ENCODE measurements around the gene CKS2.

Gene CKS2

GRCh38 chr9:89358985-89359384 is 48.0 kb downstream of the CKS2 start:
- H3K79me2 ChIP-seq, result no peaks in the 10 kb centered on the region
- no peak overlapping the region for H3K27ac ChIP-seq
- H3K36me3 ChIP-seq (ENCODE audit: control insufficient read depth, insufficient read depth, low read length), result no peaks in the 10 kb centered on the region
- no peaks in the 10 kb centered on the region for H3K27me3 ChIP-seq (ENCODE audit: control insufficient read depth, insufficient read depth, low read length)
- TF ChIP-seq, protein P1, sequence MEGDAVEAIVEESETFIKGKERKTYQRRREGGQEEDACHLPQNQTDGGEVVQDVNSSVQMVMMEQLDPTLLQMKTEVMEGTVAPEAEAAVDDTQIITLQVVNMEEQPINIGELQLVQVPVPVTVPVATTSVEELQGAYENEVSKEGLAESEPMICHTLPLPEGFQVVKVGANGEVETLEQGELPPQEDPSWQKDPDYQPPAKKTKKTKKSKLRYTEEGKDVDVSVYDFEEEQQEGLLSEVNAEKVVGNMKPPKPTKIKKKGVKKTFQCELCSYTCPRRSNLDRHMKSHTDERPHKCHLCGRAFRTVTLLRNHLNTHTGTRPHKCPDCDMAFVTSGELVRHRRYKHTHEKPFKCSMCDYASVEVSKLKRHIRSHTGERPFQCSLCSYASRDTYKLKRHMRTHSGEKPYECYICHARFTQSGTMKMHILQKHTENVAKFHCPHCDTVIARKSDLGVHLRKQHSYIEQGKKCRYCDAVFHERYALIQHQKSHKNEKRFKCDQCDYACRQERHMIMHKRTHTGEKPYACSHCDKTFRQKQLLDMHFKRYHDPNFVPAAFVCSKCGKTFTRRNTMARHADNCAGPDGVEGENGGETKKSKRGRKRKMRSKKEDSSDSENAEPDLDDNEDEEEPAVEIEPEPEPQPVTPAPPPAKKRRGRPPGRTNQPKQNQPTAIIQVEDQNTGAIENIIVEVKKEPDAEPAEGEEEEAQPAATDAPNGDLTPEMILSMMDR (IDR thresholded peaks at IDR 0.05), result no peak
- no peak overlapping the region for H3K4me3 ChIP-seq (ENCODE audit: low read depth, low read length)
- H2AFZ ChIP-seq, result no peak overlapping the region
- H3K4me1 ChIP-seq, result no peaks in the 10 kb centered on the region
- H3K4me2 ChIP-seq (ENCODE audit: low read length), result no peak overlapping the region
- no peaks in the 10 kb centered on the region for H3K9me3 ChIP-seq (ENCODE audit: control insufficient read depth, low read length)
- H3K9ac ChIP-seq, result no peak overlapping the region

GRCh38 chr9:89359751-89360261 is 48.8 kb downstream of the CKS2 start:
- Histone ChIP-seq H3K79me2 (no peaks in the 10 kb centered on the region), H3K36me3 (ENCODE audit: control insufficient read depth, insufficient read depth, low read length) (no peaks in the 10 kb centered on the region), H3K27ac (no peak overlapping the region), H3K9me3 (ENCODE audit: control insufficient read depth, low read length) (no peaks in the 10 kb centered on the region), H3K4me3 (ENCODE audit: low read depth, low read length) (no peak overlapping the region), H3K4me1 (no peaks in the 10 kb centered on the region), H3K27me3 (ENCODE audit: control insufficient read depth, insufficient read depth, low read length) (no peaks in the 10 kb centered on the region), H3K9ac (no peak overlapping the region), H2AFZ (no peak overlapping the region), H3K4me2 (ENCODE audit: low read length) (no peak overlapping the region)
- TF ChIP-seq, protein P1 (IDR thresholded peaks at IDR 0.05), result no peak

DNA sequence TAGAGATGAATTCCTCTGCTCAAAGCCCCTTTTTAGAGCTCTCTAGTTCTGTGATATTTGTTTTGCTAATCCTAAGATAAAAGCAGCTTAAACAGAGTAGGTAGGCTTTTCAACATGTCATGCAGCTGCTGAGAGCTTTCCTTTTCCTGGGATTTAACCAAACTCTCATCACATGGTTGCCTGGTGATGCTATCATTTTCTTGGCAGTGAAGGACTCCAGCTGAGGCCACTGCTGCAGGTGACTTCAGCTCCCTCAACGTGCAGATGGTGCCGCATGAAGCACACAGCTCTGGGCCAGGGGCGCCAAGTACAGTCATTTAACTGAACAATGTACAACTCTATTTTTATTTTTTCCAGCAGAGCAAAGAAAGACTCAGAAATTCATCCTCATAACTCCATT is 49.5 kb downstream of the CKS2 start:
- TF ChIP-seq, protein P1 (IDR thresholded peaks at IDR 0.05), result no peak
- Histone ChIP-seq H3K9ac (no peak overlapping the region), H3K27ac (no peak overlapping the region), H2AFZ (no peak overlapping the region), H3K4me1 (no peaks in the 10 kb centered on the region), H3K4me3 (ENCODE audit: low read depth, low read length) (no peak overlapping the region), H3K36me3 (ENCODE audit: control insufficient read depth, insufficient read depth, low read length) (no peaks in the 10 kb centered on the region), H3K79me2 (no peaks in the 10 kb centered on the region), H3K4me2 (ENCODE audit: low read length) (no peak overlapping the region), H3K9me3 (ENCODE audit: control insufficient read depth, low read length) (no peaks in the 10 kb centered on the region), H3K27me3 (ENCODE audit: control insufficient read depth, insufficient read depth, low read length) (no peaks in the 10 kb centered on the region)

DNA sequence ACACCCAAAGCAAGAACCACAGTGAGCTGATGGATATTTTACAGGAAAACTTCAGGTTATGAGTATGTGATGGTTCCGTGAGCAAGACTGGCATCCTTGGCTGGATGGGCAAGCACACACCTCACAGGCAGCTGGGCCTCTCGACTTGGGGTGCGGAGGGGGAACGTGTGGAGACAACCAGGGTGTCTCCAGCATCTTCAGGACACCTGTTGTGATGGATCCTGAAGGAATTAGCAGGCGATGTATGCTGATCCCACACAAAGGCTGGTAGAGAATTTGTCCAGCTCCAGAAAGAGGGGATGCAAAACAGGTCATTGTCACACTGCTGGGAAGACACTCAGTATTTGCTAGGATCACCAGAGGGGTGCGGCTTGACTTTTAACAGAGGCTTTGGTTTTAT is 50.0 kb downstream of the CKS2 start:
- no peaks in the 10 kb centered on the region for H3K9me3 ChIP-seq (ENCODE audit: control insufficient read depth, low read length)
- TF ChIP-seq, protein P1 (IDR thresholded peaks at IDR 0.05), result no peak
- H3K36me3 ChIP-seq (ENCODE audit: control insufficient read depth, insufficient read depth, low read length), result no peaks in the 10 kb centered on the region
- no peaks in the 10 kb centered on the region for H3K4me1 ChIP-seq
- H3K4me2 ChIP-seq (ENCODE audit: low read length), result no peak overlapping the region
- no peak overlapping the region for H3K27ac ChIP-seq
- no peak overlapping the region for H3K9ac ChIP-seq
- no peak overlapping the region for H2AFZ ChIP-seq
- H3K27me3 ChIP-seq (ENCODE audit: control insufficient read depth, insufficient read depth, low read length), result no peaks in the 10 kb centered on the region
- no peak overlapping the region for H3K4me3 ChIP-seq (ENCODE audit: low read depth, low read length)
- H3K79me2 ChIP-seq, result no peaks in the 10 kb centered on the region
